Neutrophil (primary cell): ENCODE data around the gene ZNF574.

Experiments
- H3K27ac ChIP-seq: fragments of 200-600 bp; sonication (generic); 2 replicates; pipeline ENCODE4 v1.5.1; 2016; ENCODE audit warnings: mild to moderate bottlenecking, moderate library complexity
- H3K27me3 ChIP-seq: fragments of 200-600 bp; sonication (generic); 2 replicates; pipeline ENCODE4 v1.6.0; 2016; ENCODE audit warnings: mild to moderate bottlenecking
- H3K36me3 ChIP-seq: fragments of 200-600 bp; sonication (generic); 2 replicates; pipeline ENCODE4 v1.5.1; 2017
- H3K4me1 ChIP-seq, 2 experiments: fragments of 200-600 bp in 1 of 2; sonication (generic) in 1 of 2; 1 replicate in 1 of 2; 2 replicates in 1 of 2; pipeline versions ENCODE4 v1.5.1 to v1.6.1; 2013 to 2016; ENCODE audit warnings: low read depth in 1 of 2, low read length in 1 of 2, mild to moderate bottlenecking in 1 of 2, moderate library complexity in 1 of 2; ENCODE audit not compliant: control insufficient read depth in 1 of 2, insufficient read depth in 1 of 2
- H3K4me3 ChIP-seq, 2 experiments: fragments of 200-600 bp in 1 of 2; sonication (generic) in 1 of 2; 1 replicate in 1 of 2; 2 replicates in 1 of 2; pipeline ENCODE4 v1.5.1; 2013 to 2016; ENCODE audit warnings: low read depth in 1 of 2, low read length in 1 of 2, mild to moderate bottlenecking in 1 of 2, moderate library complexity in 1 of 2
- H3K9me3 ChIP-seq: fragments of 200-600 bp; sonication (generic); 2 replicates; pipeline ENCODE4 v1.5.1; 2016
- TF ChIP-seq, protein P1 (sequence below): fragments of 200-600 bp; sonication (generic); IDR thresholded peaks from 2 replicates; pipeline ENCODE4 v1.5.1; 2016; ENCODE audit warnings: antibody characterized with exemption

The ZNF574 gene

DNA sequence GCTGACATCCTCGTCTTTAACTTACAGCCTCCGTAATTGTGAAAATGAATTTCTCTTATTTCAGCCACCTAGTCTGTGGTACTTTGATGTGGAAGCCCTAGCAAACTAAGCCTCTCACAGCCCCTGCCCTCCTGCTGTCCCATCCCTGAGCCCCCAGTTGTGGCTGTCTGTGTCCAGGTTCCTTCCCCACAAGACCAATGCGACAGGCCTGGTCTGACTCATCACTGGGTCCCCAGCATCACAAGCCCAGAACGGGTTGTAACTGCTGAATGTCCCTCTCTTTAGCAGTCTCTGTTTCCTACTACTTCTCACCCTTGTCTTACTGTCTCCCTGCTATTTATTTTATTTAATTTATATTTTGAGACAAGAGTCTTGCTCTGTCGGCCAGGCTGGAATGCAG, 50.6 kb downstream of the ZNF574 start:
- peaks cover 3 to 4% of the 10 kb centered on the region in 2 experiments for H3K4me1 ChIP-seq

DNA sequence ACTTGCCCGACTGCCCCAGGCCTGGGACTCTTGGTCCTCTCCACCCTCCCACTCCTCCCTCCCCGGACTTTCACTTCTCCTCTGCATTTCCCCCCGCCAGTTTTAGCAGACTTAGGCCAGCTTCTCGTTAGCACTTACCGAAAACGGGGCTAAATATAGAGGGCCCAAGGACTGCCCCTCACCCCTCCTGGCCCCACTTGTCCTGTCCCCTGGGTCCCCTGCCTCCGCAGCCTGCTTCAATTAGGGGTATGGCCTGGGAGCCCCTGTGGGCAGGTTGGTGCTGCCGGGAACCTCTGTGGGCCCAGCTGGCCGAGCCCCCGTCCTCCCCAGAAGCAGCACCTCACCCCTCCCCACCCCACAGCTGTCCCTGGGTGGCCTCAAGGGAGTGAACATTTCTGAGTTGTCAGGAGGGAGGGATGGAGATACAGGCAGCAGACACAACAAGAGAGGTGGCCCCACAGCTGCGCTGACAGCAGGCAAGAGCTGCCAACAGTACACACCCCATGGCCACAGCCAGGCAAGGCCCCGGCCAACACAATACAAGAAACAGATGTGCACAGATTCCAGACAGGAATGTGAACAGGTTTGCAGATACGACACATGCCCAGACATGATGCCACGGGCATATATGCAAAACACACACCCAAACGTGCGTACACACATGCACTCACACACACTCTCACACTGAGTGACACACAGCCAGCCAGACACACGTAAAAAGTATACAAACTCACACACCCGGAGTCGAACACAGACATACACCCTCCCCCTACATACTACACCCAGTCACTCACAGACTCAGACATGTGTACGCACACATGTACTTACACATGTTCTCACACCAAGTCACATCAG, 53.7 kb downstream of the ZNF574 start:
- no peak overlapping the region for H3K27ac ChIP-seq
- H3K4me3 ChIP-seq: no peak overlapping the region
- peaks cover 21% of the 10 kb centered on the region in 2 experiments for H3K4me1 ChIP-seq

More for the DNA sequence above, 50.6 kb downstream of the ZNF574 start:
- Histone ChIP-seq H3K4me3 (no peak overlapping the region), H3K27me3 (peaks cover 43% of the 10 kb centered on the region), H3K27ac (no peak overlapping the region), H3K9me3 (no peaks in the 10 kb centered on the region), H3K36me3 (no peaks in the 10 kb centered on the region)
- TF ChIP-seq, protein P1, sequence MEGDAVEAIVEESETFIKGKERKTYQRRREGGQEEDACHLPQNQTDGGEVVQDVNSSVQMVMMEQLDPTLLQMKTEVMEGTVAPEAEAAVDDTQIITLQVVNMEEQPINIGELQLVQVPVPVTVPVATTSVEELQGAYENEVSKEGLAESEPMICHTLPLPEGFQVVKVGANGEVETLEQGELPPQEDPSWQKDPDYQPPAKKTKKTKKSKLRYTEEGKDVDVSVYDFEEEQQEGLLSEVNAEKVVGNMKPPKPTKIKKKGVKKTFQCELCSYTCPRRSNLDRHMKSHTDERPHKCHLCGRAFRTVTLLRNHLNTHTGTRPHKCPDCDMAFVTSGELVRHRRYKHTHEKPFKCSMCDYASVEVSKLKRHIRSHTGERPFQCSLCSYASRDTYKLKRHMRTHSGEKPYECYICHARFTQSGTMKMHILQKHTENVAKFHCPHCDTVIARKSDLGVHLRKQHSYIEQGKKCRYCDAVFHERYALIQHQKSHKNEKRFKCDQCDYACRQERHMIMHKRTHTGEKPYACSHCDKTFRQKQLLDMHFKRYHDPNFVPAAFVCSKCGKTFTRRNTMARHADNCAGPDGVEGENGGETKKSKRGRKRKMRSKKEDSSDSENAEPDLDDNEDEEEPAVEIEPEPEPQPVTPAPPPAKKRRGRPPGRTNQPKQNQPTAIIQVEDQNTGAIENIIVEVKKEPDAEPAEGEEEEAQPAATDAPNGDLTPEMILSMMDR: no peak

DNA sequence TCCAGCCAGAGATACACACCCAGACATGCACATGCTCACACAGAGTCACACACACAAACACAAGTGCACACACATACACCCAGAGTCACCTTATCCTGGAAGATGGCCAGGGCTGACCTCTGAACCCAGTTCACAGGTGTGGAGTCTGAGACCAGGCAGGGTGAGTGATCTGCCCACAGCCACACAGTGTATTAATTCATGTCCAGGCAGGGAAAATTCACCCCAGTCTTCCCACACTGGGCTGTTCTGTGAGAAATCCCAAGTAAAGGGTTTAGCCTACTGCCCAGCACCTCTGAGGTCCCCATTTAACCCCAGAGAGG, 54.2 kb downstream of the ZNF574 start:
- TF ChIP-seq, protein P1: no peak
- peaks cover 21% of the 10 kb centered on the region in 2 experiments for H3K4me1 ChIP-seq

More for the DNA sequence above, 53.7 kb downstream of the ZNF574 start:
- Histone ChIP-seq H3K9me3 (no peaks in the 10 kb centered on the region), H3K36me3 (no peaks in the 10 kb centered on the region), H3K27me3 (peaks cover 56% of the 10 kb centered on the region)
- TF ChIP-seq, protein P1: no peak

More for the DNA sequence above, 54.2 kb downstream of the ZNF574 start:
- H3K4me3 ChIP-seq: no peak overlapping the region
- H3K9me3 ChIP-seq: no peaks in the 10 kb centered on the region
- H3K36me3 ChIP-seq: no peaks in the 10 kb centered on the region
- H3K27ac ChIP-seq: no peak overlapping the region
- peaks cover 61% of the 10 kb centered on the region for H3K27me3 ChIP-seq
